ENCODE measurements around the gene CAMP.
A peak's percentile ranks its signal among the peaks of the same experiment; 100 is the strongest.

Gene CAMP

GRCh38 chr3:48241796-48242455, 18.6 kb downstream of the CAMP start:
- H4K91ac ChIP-seq (ENCODE audit: low read length): no peak overlapping the region
- H3K4ac ChIP-seq (ENCODE audit: low read depth in 1 of 2, low read length in 2 of 2): no peak overlapping the region
- H2AFZ ChIP-seq (ENCODE audit: low read depth, low read length): no peak overlapping the region
- WGBS: 52% methylated on average over 26 of the region's 26 CpGs
- H3K9me3 ChIP-seq (ENCODE audit: control insufficient read depth, low read length): no peaks in the 10 kb centered on the region
- no peaks in the 10 kb centered on the region for H3K27me3 ChIP-seq (ENCODE audit: control insufficient read depth in 1 of 2, insufficient read depth in 1 of 2, low read length in 2 of 2)
- no peak overlapping the region for H2BK15ac ChIP-seq (ENCODE audit: low read depth, poor library complexity, severe bottlenecking)
- H3K36me3 ChIP-seq (ENCODE audit: control insufficient read depth in 1 of 2, insufficient read depth in 2 of 2, low read depth in 1 of 2, low read length in 2 of 2): no peaks in the 10 kb centered on the region
- peaks cover 2% of the 10 kb centered on the region for H3K4me1 ChIP-seq (ENCODE audit: control insufficient read depth, insufficient read depth, low read depth, low read length)
- DNase-seq: peak; percentile 54
- H2BK5ac ChIP-seq (ENCODE audit: low read depth, low read length, poor library complexity, severe bottlenecking): no peak overlapping the region
- no peak overlapping the region for H3K18ac ChIP-seq (ENCODE audit: low read depth in 1 of 2, low read length in 2 of 2)
- H3K79me1 ChIP-seq (replicated peaks; ENCODE audit: low read length, poor library complexity, severe bottlenecking): peaks cover 8% of the 10 kb centered on the region
- no peak overlapping the region for H2BK120ac ChIP-seq (ENCODE audit: low read depth, low read length)
- no peak overlapping the region for H4K8ac ChIP-seq (ENCODE audit: low read length)
- H3K14ac ChIP-seq (ENCODE audit: low read length in 2 of 2): no peak overlapping the region
- H3K4me3 ChIP-seq (ENCODE audit: insufficient read depth in 1 of 2, low read depth in 1 of 2, low read length in 2 of 2): peak overlapping the region in 1 of 2 experiments; percentile 97
- H3K23ac ChIP-seq (ENCODE audit: low read length in 2 of 2): no peak overlapping the region
- peak overlapping the region; percentile 91 for H3K9ac ChIP-seq (ENCODE audit: low read length)
- H2AK5ac ChIP-seq (ENCODE audit: low read length, severe bottlenecking): no peak overlapping the region
- H3K27ac ChIP-seq (ENCODE audit: low read length, poor library complexity, severe bottlenecking): no peak overlapping the region
- peak overlapping the region; percentile 90 for H3K4me2 ChIP-seq (ENCODE audit: low read length, poor library complexity, severe bottlenecking)
- H2BK12ac ChIP-seq (ENCODE audit: low read length in 2 of 2): no peak overlapping the region

- Histone ChIP-seq H3K4me3 (ENCODE audit: insufficient read depth in 1 of 2, low read depth in 1 of 2, low read length in 2 of 2) (no peak overlapping the region), H3K9me3 (ENCODE audit: control insufficient read depth, low read length) (no peaks in the 10 kb centered on the region), H2BK120ac (ENCODE audit: low read depth, low read length) (no peak overlapping the region), H3K27ac (ENCODE audit: low read length, poor library complexity, severe bottlenecking) (no peak overlapping the region), H2BK12ac (ENCODE audit: low read length in 2 of 2) (no peak overlapping the region), H3K4ac (ENCODE audit: low read depth in 1 of 2, low read length in 2 of 2) (no peak overlapping the region), H3K23ac (ENCODE audit: low read length in 2 of 2) (no peak overlapping the region), H2BK15ac (ENCODE audit: low read depth, poor library complexity, severe bottlenecking) (no peak overlapping the region), H3K4me1 (ENCODE audit: control insufficient read depth, insufficient read depth, low read depth, low read length) (peaks cover 2% of the 10 kb centered on the region), H3K79me1 (replicated peaks; ENCODE audit: low read length, poor library complexity, severe bottlenecking) (peaks cover 8% of the 10 kb centered on the region), H2AK5ac (ENCODE audit: low read length, severe bottlenecking) (no peak overlapping the region), H3K27me3 (ENCODE audit: control insufficient read depth in 1 of 2, insufficient read depth in 1 of 2, low read length in 2 of 2) (no peaks in the 10 kb centered on the region), H2BK5ac (ENCODE audit: low read depth, low read length, poor library complexity, severe bottlenecking) (no peak overlapping the region), H4K8ac (ENCODE audit: low read length) (no peak overlapping the region), H4K91ac (ENCODE audit: low read length) (no peak overlapping the region), H3K36me3 (ENCODE audit: control insufficient read depth in 1 of 2, insufficient read depth in 2 of 2, low read depth in 1 of 2, low read length in 2 of 2) (no peaks in the 10 kb centered on the region), H3K9ac (ENCODE audit: low read length) (no peak overlapping the region), H3K14ac (ENCODE audit: low read length in 2 of 2) (no peak overlapping the region), H3K18ac (ENCODE audit: low read depth in 1 of 2, low read length in 2 of 2) (no peak overlapping the region), H2AFZ (ENCODE audit: low read depth, low read length) (no peak overlapping the region), H3K4me2 (ENCODE audit: low read length, poor library complexity, severe bottlenecking) (no peak overlapping the region)
- no peak for DNase-seq
- 95% methylated on average over 2 of the region's 2 CpGs for WGBS
Measured at GRCh38 chr3:48243886-48244285, 20.6 kb downstream of the CAMP start.

GRCh38 chr3:48244461-48244860, 21.2 kb downstream of the CAMP start:
- Histone ChIP-seq H3K4me3 (ENCODE audit: insufficient read depth in 1 of 2, low read depth in 1 of 2, low read length in 2 of 2) (no peak overlapping the region), H3K4me1 (ENCODE audit: control insufficient read depth, insufficient read depth, low read depth, low read length) (peaks cover 2% of the 10 kb centered on the region), H3K36me3 (ENCODE audit: control insufficient read depth in 1 of 2, insufficient read depth in 2 of 2, low read depth in 1 of 2, low read length in 2 of 2) (peaks cover 0 to 3% of the 10 kb centered on the region in 2 experiments), H3K4me2 (ENCODE audit: low read length, poor library complexity, severe bottlenecking) (no peak overlapping the region), H3K9ac (ENCODE audit: low read length) (no peak overlapping the region), H3K79me1 (replicated peaks; ENCODE audit: low read length, poor library complexity, severe bottlenecking) (peaks cover 8% of the 10 kb centered on the region), H4K8ac (ENCODE audit: low read length) (no peak overlapping the region), H3K18ac (ENCODE audit: low read depth in 1 of 2, low read length in 2 of 2) (no peak overlapping the region), H2BK12ac (ENCODE audit: low read length in 2 of 2) (no peak overlapping the region), H3K4ac (ENCODE audit: low read depth in 1 of 2, low read length in 2 of 2) (no peak overlapping the region), H2BK15ac (ENCODE audit: low read depth, poor library complexity, severe bottlenecking) (no peak overlapping the region), H2AK5ac (ENCODE audit: low read length, severe bottlenecking) (no peak overlapping the region), H4K91ac (ENCODE audit: low read length) (no peak overlapping the region), H2BK120ac (ENCODE audit: low read depth, low read length) (no peak overlapping the region), H3K27me3 (ENCODE audit: control insufficient read depth in 1 of 2, insufficient read depth in 1 of 2, low read length in 2 of 2) (no peaks in the 10 kb centered on the region), H3K23ac (ENCODE audit: low read length in 2 of 2) (no peak overlapping the region), H2BK5ac (ENCODE audit: low read depth, low read length, poor library complexity, severe bottlenecking) (no peak overlapping the region), H2AFZ (ENCODE audit: low read depth, low read length) (no peak overlapping the region), H3K9me3 (ENCODE audit: control insufficient read depth, low read length) (no peaks in the 10 kb centered on the region), H3K27ac (ENCODE audit: low read length, poor library complexity, severe bottlenecking) (no peak overlapping the region), H3K14ac (ENCODE audit: low read length in 2 of 2) (no peak overlapping the region)
- DNase-seq: no peak
- WGBS: 100% methylated on average over 1 of the region's 1 CpG

- H3K4me2 ChIP-seq (ENCODE audit: low read length, poor library complexity, severe bottlenecking): no peak overlapping the region
- H3K4ac ChIP-seq (ENCODE audit: low read depth in 1 of 2, low read length in 2 of 2): no peak overlapping the region
- no peaks in the 10 kb centered on the region for H3K27me3 ChIP-seq (ENCODE audit: control insufficient read depth in 1 of 2, insufficient read depth in 1 of 2, low read length in 2 of 2)
- H3K79me1 ChIP-seq (replicated peaks; ENCODE audit: low read length, poor library complexity, severe bottlenecking): peaks cover 8% of the 10 kb centered on the region
- no peak overlapping the region for H3K23ac ChIP-seq (ENCODE audit: low read length in 2 of 2)
- H3K27ac ChIP-seq (ENCODE audit: low read length, poor library complexity, severe bottlenecking): no peak overlapping the region
- no peak overlapping the region for H2BK12ac ChIP-seq (ENCODE audit: low read length in 2 of 2)
- no peaks in the 10 kb centered on the region for H3K9me3 ChIP-seq (ENCODE audit: control insufficient read depth, low read length)
- H3K36me3 ChIP-seq (ENCODE audit: control insufficient read depth in 1 of 2, insufficient read depth in 2 of 2, low read depth in 1 of 2, low read length in 2 of 2): peaks cover 0 to 7% of the 10 kb centered on the region in 2 experiments
- H3K14ac ChIP-seq (ENCODE audit: low read length in 2 of 2): no peak overlapping the region
- H3K4me1 ChIP-seq (ENCODE audit: control insufficient read depth, insufficient read depth, low read depth, low read length): peaks cover 2% of the 10 kb centered on the region
- no peak overlapping the region for H2BK120ac ChIP-seq (ENCODE audit: low read depth, low read length)
- no peak overlapping the region for H3K9ac ChIP-seq (ENCODE audit: low read length)
- H2AK5ac ChIP-seq (ENCODE audit: low read length, severe bottlenecking): no peak overlapping the region
- 85% methylated on average over 6 of the region's 7 CpGs for WGBS
- H4K8ac ChIP-seq (ENCODE audit: low read length): no peak overlapping the region
- no peak overlapping the region for H2BK5ac ChIP-seq (ENCODE audit: low read depth, low read length, poor library complexity, severe bottlenecking)
- H3K4me3 ChIP-seq (ENCODE audit: insufficient read depth in 1 of 2, low read depth in 1 of 2, low read length in 2 of 2): no peak overlapping the region
- no peak overlapping the region for H4K91ac ChIP-seq (ENCODE audit: low read length)
- no peak overlapping the region for H3K18ac ChIP-seq (ENCODE audit: low read depth in 1 of 2, low read length in 2 of 2)
- no peak for DNase-seq
- H2AFZ ChIP-seq (ENCODE audit: low read depth, low read length): no peak overlapping the region
- no peak overlapping the region for H2BK15ac ChIP-seq (ENCODE audit: low read depth, poor library complexity, severe bottlenecking)
Measured at GRCh38 chr3:48245136-48245535, 21.8 kb downstream of the CAMP start.
